Activated naive CD8-positive, alpha-beta T cell (primary cell): Measurements from ENCODE around the gene C20orf204.

Experiments
- H3K27ac Mint-ChIP-seq: one replicate; pipeline ENCODE4 v1.8.0; 2021; ENCODE audit warnings: mixed read lengths
- H3K27me3 Mint-ChIP-seq: one replicate; pipeline ENCODE4 v1.8.0; 2021; ENCODE audit warnings: mixed read lengths
- H3K36me3 Mint-ChIP-seq: one replicate; pipeline ENCODE4 v1.8.0; 2021; ENCODE audit warnings: mixed read lengths
- H3K4me1 Mint-ChIP-seq: one replicate; pipeline ENCODE4 v1.8.0; 2021; ENCODE audit warnings: low read depth, mixed read lengths
- H3K4me3 Mint-ChIP-seq: one replicate; pipeline ENCODE4 v1.8.0; 2021; ENCODE audit warnings: mild to moderate bottlenecking, mixed read lengths
- H3K9me3 Mint-ChIP-seq: one replicate; pipeline ENCODE4 v1.8.0; 2021; ENCODE audit warnings: low read depth, mixed read lengths

C20orf204 gene

GRCh38 chr20:64065974-64066343 is 30.0 kb downstream of the C20orf204 start:
- Mint-ChIP-seq H3K36me3 (no peaks in the 10 kb centered on the region), H3K9me3 (no peaks in the 10 kb centered on the region), H3K27ac (no peak overlapping the region), H3K4me1 (peaks cover 38% of the 10 kb centered on the region), H3K4me3 (peak overlapping the region; percentile 44), H3K27me3 (no peaks in the 10 kb centered on the region)

DNA sequence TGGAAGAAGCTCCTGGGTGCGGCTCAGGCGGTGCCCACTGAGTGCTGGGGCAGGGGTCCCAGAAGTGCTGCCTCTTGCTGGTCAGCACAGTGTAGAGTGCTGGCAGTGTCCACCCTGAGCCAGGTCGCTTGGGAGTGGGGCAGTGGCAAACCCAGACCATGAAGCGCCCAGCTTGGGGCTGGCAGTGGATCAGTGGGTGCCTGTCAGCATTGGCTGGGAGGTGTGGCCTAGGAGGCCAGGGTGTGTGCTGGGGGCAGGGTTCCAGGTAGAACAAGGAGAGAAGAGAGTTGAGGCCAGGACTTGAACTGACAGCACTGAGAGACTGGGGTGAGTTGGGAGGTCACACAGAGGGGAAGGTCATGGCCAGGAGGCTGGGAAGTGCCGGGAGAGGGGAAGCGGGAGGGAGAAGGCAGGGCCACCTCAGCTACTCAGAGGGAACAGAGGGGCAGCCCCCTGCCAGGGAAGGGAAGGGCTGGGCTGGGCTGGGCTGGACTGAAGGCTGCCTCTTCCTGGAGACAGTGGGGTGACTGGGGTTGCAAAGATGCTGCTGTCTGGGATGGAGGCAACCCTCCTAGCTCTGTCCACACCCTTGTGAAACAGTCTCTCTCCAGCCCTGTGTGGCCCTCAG is 31.1 kb downstream of the C20orf204 start:
- no peak overlapping the region for H3K4me3 Mint-ChIP-seq
- no peaks in the 10 kb centered on the region for H3K27me3 Mint-ChIP-seq
- H3K27ac Mint-ChIP-seq: no peak overlapping the region
- H3K4me1 Mint-ChIP-seq: peaks cover 36% of the 10 kb centered on the region
- no peaks in the 10 kb centered on the region for H3K36me3 Mint-ChIP-seq
- no peaks in the 10 kb centered on the region for H3K9me3 Mint-ChIP-seq

GRCh38 chr20:64067733-64068307 is 31.8 kb downstream of the C20orf204 start:
- H3K27ac Mint-ChIP-seq: no peak overlapping the region
- H3K4me1 Mint-ChIP-seq: peaks cover 36% of the 10 kb centered on the region
- no peaks in the 10 kb centered on the region for H3K9me3 Mint-ChIP-seq
- no peaks in the 10 kb centered on the region for H3K27me3 Mint-ChIP-seq
- H3K4me3 Mint-ChIP-seq: no peak overlapping the region
- H3K36me3 Mint-ChIP-seq: no peaks in the 10 kb centered on the region

- peaks cover 36% of the 10 kb centered on the region for H3K4me1 Mint-ChIP-seq
- no peaks in the 10 kb centered on the region for H3K27me3 Mint-ChIP-seq
- no peaks in the 10 kb centered on the region for H3K36me3 Mint-ChIP-seq
- no peak overlapping the region for H3K27ac Mint-ChIP-seq
- no peaks in the 10 kb centered on the region for H3K9me3 Mint-ChIP-seq
- H3K4me3 Mint-ChIP-seq: no peak overlapping the region
Observed at GRCh38 chr20:64068386-64069208, 32.6 kb downstream of the C20orf204 start.

- Mint-ChIP-seq H3K4me1 (peaks cover 30% of the 10 kb centered on the region), H3K9me3 (no peaks in the 10 kb centered on the region), H3K27ac (no peak overlapping the region), H3K27me3 (no peaks in the 10 kb centered on the region), H3K36me3 (no peaks in the 10 kb centered on the region), H3K4me3 (no peak overlapping the region)
Observed at GRCh38 chr20:64069209-64069613, 33.2 kb downstream of the C20orf204 start.

GRCh38 chr20:64069614-64070243 is 33.7 kb downstream of the C20orf204 start:
- H3K36me3 Mint-ChIP-seq: no peaks in the 10 kb centered on the region
- no peaks in the 10 kb centered on the region for H3K27me3 Mint-ChIP-seq
- no peak overlapping the region for H3K27ac Mint-ChIP-seq
- H3K4me3 Mint-ChIP-seq: no peak overlapping the region
- H3K9me3 Mint-ChIP-seq: no peaks in the 10 kb centered on the region
- peaks cover 24% of the 10 kb centered on the region for H3K4me1 Mint-ChIP-seq

DNA sequence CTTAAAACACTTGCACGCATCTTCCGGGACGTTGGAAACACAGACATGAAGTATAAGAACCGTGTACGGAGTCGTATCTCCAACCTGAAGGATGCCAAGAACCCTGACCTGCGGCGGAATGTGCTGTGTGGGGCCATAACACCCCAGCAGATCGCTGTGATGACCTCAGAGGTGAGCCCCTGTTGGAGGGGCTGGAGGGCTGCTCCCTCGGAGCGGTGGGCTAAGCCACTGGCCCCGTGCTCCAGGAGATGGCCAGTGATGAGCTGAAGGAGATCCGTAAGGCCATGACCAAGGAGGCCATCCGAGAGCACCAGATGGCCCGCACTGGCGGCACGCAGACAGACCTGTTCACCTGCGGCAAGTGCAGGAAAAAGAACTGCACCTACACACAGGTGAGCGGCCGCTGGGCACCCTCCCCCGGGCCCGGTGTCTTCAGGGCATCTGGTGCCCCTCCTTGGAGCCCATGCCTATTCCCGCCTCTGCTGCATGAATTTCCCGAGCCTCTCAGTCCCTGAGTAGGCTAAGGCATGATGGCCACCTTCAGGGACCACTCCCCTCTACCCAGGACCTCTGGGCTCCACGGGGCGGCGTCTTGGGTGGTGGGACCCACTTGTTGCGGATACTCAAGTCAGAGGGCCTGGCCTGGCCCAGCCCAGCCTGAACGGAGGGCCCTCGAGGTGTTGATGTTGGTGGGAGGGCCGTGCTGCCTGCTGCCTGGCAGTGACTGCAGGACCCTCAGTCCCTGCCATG is 34.4 kb downstream of the C20orf204 start:
- no peak overlapping the region for H3K27ac Mint-ChIP-seq
- no peaks in the 10 kb centered on the region for H3K9me3 Mint-ChIP-seq
- H3K4me1 Mint-ChIP-seq: peaks cover 20% of the 10 kb centered on the region
- H3K4me3 Mint-ChIP-seq: no peak overlapping the region
- H3K27me3 Mint-ChIP-seq: no peaks in the 10 kb centered on the region
- no peaks in the 10 kb centered on the region for H3K36me3 Mint-ChIP-seq

- no peak overlapping the region for H3K4me3 Mint-ChIP-seq
- peaks cover 8% of the 10 kb centered on the region for H3K4me1 Mint-ChIP-seq
- H3K27me3 Mint-ChIP-seq: no peaks in the 10 kb centered on the region
- no peaks in the 10 kb centered on the region for H3K9me3 Mint-ChIP-seq
- peak overlapping the region; percentile 28 for H3K27ac Mint-ChIP-seq
- no peaks in the 10 kb centered on the region for H3K36me3 Mint-ChIP-seq
Observed at GRCh38 chr20:64071341-64072332, 35.7 kb downstream of the C20orf204 start.

- Mint-ChIP-seq H3K4me3 (no peak overlapping the region), H3K36me3 (no peaks in the 10 kb centered on the region), H3K4me1 (peaks cover 7% of the 10 kb centered on the region), H3K27ac (peak overlapping the region; percentile 28), H3K9me3 (no peaks in the 10 kb centered on the region), H3K27me3 (no peaks in the 10 kb centered on the region)
Observed at GRCh38 chr20:64072498-64073063, 36.6 kb downstream of the C20orf204 start.

- Mint-ChIP-seq H3K27ac (no peak overlapping the region), H3K27me3 (no peaks in the 10 kb centered on the region), H3K9me3 (no peaks in the 10 kb centered on the region), H3K4me1 (peaks cover 10% of the 10 kb centered on the region), H3K36me3 (no peaks in the 10 kb centered on the region), H3K4me3 (no peak overlapping the region)
Observed at GRCh38 chr20:64073476-64074183, 37.6 kb downstream of the C20orf204 start.

- Mint-ChIP-seq H3K27me3 (no peaks in the 10 kb centered on the region), H3K4me1 (peaks cover 12% of the 10 kb centered on the region), H3K9me3 (no peaks in the 10 kb centered on the region), H3K4me3 (no peak overlapping the region), H3K27ac (no peak overlapping the region), H3K36me3 (no peaks in the 10 kb centered on the region)
Observed at GRCh38 chr20:64074184-64074789, 38.3 kb downstream of the C20orf204 start.

DNA sequence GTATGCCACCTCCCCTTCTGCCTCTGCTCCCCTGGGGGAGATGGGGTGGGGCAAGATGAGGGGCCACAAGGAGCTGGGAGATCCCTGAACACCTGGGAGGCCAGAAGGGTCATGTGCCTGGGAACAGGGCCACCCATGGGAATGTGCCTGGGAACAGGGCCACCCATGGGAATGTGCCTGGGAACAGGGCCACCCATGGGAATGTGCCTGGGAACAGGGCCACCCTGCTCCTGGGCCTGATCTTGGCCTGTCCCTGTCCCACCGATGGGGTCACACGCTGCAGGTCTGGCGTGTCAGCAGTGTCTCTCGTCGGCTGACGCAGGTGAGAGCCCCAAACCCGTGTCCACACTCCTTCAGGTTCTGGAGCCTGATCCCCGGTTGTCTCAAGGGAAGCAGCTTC is 39.0 kb downstream of the C20orf204 start:
- H3K36me3 Mint-ChIP-seq: no peaks in the 10 kb centered on the region
- no peaks in the 10 kb centered on the region for H3K27me3 Mint-ChIP-seq
- H3K9me3 Mint-ChIP-seq: no peaks in the 10 kb centered on the region
- H3K4me1 Mint-ChIP-seq: peaks cover 12% of the 10 kb centered on the region
- H3K27ac Mint-ChIP-seq: no peak overlapping the region
- H3K4me3 Mint-ChIP-seq: no peak overlapping the region

DNA sequence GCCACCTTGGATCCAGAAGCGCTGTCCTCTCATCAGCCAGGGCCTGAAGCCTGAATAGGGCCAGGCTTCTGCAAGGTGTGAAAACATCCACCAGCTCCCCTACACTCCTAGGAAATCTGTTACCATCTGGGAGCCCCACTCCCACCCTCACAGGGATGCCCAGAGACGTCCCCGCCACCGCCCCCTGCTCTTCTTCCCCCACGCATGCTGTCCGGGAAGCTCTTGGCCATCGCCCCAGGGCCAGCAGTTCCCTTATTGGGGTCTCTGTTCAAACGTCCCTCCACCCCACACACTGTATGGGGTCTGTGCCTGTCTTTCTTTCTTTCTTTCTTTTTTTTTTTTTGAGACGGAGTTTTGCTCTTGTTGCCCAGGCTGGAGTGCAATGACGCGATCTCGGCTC is 39.6 kb downstream of the C20orf204 start:
- no peaks in the 10 kb centered on the region for H3K9me3 Mint-ChIP-seq
- no peak overlapping the region for H3K4me3 Mint-ChIP-seq
- H3K27ac Mint-ChIP-seq: peak overlapping the region; percentile 22
- H3K27me3 Mint-ChIP-seq: no peaks in the 10 kb centered on the region
- no peaks in the 10 kb centered on the region for H3K36me3 Mint-ChIP-seq
- peaks cover 13% of the 10 kb centered on the region for H3K4me1 Mint-ChIP-seq
